ENCODE results near the gene OR2AP1.
A peak's percentile ranks its signal among the peaks of the same experiment; 100 is the strongest.
"Not testable (repeated sequence)": the region's sequence is repeated elsewhere in the genome, so short reads cannot be mapped to it uniquely, and the experiment has no call there.

Gene OR2AP1

GRCh38 chr12:55572168-55572567 lies at the start of gene OR2AP1:
Gene OR2AP1, plus strand, starts transcription at chr12:55572468. Its CDS starts 1,947 bp downstream, at chr12:55574415.
- no peak for DNase-seq

GRCh38 chr12:55548235-55548634 lies 24.0 kb upstream of the OR2AP1 start:
- DNase-seq = not testable (repeated sequence)

GRCh38 chr12:55548756-55549155 lies 23.5 kb upstream of the OR2AP1 start:
- DNase-seq = no peak

GRCh38 chr12:55549302-55549701 lies 23.0 kb upstream of the OR2AP1 start, which contains the start of gene OR6C4:
Gene OR6C4, plus strand, starts transcription at chr12:55549602. Its CDS starts 1,625 bp downstream, at chr12:55551227.
- DNase-seq = no peak

- DNase-seq = no peak
Observed at GRCh38 chr12:55554296-55554695, 18.0 kb upstream of the OR2AP1 start.

- not testable (repeated sequence) for DNase-seq
Observed at GRCh38 chr12:55570060-55570459, 2.2 kb upstream of the OR2AP1 start.

- not testable (repeated sequence) for DNase-seq
Observed at GRCh38 chr12:55570689-55571088, 1.6 kb upstream of the OR2AP1 start.

GRCh38 chr12:55582066-55582465 lies 9.8 kb downstream of the OR2AP1 start:
- DNase-seq = no peak

GRCh38 chr12:55585817-55586216 lies 13.5 kb downstream of the OR2AP1 start:
- no peak for DNase-seq

- DNase-seq = not testable (repeated sequence)
Observed at GRCh38 chr12:55590152-55590551, 17.9 kb downstream of the OR2AP1 start.

- no peak for DNase-seq
Observed at GRCh38 chr12:55607821-55608594, 35.7 kb downstream of the OR2AP1 start.

- DNase-seq = no peak
Observed at GRCh38 chr12:55610598-55610997, 38.3 kb downstream of the OR2AP1 start.

- DNase-seq = no peak
Observed at GRCh38 chr12:55612646-55613045, 40.4 kb downstream of the OR2AP1 start.

- no peak for DNase-seq
Observed at GRCh38 chr12:55614764-55615163, 42.5 kb downstream of the OR2AP1 start.

GRCh38 chr12:55619354-55620138 lies 47.3 kb downstream of the OR2AP1 start:
- peak; percentile 81 to 95 for DNase-seq

- DNase-seq = no peak
Observed at GRCh38 chr12:55624056-55624455, 51.8 kb downstream of the OR2AP1 start.

Data from NCI-H524 (cell line).